ENCODE measurements around the gene GSTM3.
"Not testable (repeated sequence)": the region's sequence is repeated elsewhere in the genome, so short reads cannot be mapped to it uniquely, and the experiment has no call there.

The GSTM3 gene

GRCh38 chr1:109773900-109774485 is 33.2 kb upstream of the GSTM3 start:
- no peak for DNase-seq

DNA sequence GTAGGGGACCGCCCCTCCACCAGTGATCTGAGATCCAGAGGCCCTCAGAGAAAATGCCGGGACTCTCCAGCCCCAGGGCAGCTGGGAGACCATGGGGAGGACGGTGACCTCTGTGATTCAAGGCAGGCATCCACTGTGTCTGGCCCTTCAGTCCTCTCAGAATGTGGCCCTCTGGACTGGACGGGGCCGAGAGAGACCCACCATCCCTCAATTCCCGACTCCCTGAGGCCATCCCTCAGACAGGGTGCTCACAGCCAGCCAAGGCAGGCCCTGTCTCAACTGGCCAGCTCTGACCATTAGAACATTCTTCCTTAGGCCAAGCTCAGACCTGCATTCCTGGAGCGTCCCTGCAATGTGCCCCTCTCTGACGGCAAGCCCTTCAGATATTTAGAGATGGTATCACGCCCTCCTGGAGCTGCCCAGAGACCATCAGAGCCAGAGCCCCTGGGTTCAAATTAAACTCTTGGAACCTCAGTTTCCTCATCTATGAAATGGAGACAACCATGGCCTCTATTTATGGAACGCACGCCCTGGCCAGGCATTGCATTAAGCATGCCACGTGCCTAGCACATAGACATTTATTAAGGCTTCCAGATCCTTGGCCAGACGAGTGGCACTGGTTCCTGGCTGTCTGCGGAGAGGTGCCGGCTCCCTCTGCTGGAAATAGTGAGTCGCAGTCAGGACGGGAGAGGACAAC is 32.5 kb upstream of the GSTM3 start:
- DNase-seq = peak; percentile 61

GRCh38 chr1:109772658-109773202 is 31.9 kb upstream of the GSTM3 start:
- no peak for DNase-seq

GRCh38 chr1:109771712-109772657 is 31.1 kb upstream of the GSTM3 start:
- DNase-seq = no peak

- DNase-seq = no peak
These were observed 29.7 kb upstream of the GSTM3 start for GRCh38 chr1:109770331-109771095.

- DNase-seq = no peak
These were observed 28.7 kb upstream of the GSTM3 start for GRCh38 chr1:109769330-109770078.

DNA sequence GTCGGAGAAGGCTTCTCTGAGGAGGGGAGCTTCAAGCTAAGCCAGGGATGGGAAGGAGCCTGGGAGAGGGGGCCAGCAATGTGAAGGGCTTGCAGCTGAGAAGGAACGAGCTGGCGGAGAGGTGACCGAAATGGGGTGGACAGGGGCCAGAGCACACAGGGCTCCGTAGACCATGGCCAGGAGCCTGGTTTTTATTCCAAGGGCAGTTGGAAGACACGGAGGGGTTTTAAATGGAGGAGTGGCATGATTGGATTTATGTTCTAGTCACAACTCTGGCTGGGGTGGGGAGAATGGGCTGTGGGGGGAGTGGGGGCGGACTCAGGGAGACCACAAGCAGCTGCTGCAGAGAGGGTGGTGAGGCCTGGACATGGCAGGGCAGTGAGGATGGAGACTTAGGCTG is 28.0 kb upstream of the GSTM3 start:
- DNase-seq = no peak

DNA sequence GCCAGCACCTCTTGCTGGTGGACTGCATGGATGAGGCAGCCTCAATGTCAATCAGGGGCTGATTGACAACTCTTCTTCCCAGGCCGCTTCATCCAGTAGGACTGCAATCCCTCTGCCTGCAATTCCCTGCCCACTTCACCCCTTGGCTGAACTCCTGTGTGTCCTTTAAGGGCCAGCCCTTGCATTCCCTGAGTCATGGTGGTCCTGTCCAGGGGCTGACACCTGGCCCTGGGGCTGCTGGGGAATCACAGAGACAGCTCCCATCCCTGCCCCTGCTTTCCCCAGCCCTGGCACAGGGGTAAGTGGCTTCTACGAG is 27.5 kb upstream of the GSTM3 start:
- DNase-seq = no peak

DNA sequence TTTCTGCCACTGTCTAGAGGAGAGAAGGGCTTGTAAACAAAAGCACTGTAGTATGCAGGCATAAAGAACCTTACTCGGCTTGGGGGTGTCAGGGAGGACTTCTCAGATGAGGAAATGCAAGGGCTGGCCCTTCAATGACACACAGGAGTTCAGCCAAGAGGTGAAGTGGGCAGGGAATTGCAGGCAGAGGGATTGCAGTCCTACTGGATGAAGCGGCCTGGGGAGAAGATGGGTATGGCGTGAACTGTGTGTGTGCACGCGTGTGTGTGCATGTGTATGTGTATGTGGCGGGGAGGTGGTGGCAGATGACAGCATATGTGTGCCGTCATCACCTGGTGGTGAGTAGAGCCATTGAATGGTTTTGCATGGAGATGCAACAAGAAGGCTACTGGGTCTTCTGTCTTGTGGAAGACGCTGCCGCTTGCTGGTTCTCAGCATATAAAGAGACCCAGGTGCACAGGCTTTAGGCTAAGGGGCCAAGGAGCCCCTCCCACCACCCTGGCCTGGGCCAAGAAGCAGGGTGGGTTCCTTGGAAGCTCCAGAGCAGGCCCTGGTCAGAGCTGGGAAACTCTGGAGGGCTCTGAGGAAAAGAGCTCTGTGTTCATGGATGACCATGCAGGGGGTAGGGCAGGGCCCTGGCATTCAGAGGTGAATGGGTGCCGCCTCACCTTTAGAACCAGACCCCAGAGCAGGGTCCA is 26.9 kb upstream of the GSTM3 start:
- DNase-seq = no peak

- not testable (repeated sequence) for DNase-seq
These were observed 26.3 kb upstream of the GSTM3 start for GRCh38 chr1:109766991-109767636.

GRCh38 chr1:109765896-109766615 is 25.2 kb upstream of the GSTM3 start:
- no peak for DNase-seq

GRCh38 chr1:109765483-109765815 is 24.6 kb upstream of the GSTM3 start:
- no peak for DNase-seq

DNA sequence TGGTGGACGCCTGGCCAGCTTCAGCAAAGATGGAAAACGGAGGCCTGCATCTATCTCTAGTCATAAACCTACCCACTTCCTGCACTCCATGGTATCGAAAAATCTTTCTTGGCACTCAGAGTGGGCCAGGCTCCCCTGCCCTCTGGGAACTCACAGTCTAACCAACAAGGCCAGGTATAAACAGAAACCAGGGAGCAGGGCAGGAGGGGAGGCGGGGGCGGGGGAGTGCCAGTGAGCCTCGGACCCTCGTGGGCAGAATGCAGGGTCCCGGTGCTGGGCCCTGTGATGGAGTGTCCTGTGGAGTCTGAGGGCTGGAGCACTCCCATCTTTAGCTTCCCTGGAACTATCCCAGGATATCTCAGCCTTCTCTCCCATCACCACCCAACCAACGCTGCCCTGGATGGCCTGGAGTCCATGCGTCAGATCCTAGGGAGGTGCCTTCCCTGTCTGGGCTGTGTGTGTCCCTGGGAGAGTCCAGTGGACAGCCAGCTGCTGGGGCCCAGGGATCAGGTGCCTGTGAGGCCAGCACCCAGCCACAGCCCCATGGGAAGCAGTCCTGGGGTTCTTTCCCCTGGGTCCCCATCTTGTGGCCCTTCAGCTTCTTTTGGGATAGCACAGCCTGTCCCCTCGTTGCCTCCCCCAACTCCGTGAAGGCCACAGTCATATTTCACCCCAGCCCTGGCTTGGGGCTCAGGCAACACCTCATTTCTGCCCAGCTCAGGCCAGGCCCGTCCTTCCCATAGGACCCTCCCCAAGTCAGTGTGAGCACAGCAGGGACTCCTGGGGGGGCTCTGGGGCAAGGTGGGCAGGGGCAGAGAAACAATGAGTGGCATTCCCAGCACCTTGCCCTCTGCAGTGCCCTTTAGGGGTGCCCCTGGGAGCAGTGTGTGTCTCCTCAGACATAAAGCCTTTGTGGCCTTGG is 24.0 kb upstream of the GSTM3 start:
- no peak for DNase-seq

DNA sequence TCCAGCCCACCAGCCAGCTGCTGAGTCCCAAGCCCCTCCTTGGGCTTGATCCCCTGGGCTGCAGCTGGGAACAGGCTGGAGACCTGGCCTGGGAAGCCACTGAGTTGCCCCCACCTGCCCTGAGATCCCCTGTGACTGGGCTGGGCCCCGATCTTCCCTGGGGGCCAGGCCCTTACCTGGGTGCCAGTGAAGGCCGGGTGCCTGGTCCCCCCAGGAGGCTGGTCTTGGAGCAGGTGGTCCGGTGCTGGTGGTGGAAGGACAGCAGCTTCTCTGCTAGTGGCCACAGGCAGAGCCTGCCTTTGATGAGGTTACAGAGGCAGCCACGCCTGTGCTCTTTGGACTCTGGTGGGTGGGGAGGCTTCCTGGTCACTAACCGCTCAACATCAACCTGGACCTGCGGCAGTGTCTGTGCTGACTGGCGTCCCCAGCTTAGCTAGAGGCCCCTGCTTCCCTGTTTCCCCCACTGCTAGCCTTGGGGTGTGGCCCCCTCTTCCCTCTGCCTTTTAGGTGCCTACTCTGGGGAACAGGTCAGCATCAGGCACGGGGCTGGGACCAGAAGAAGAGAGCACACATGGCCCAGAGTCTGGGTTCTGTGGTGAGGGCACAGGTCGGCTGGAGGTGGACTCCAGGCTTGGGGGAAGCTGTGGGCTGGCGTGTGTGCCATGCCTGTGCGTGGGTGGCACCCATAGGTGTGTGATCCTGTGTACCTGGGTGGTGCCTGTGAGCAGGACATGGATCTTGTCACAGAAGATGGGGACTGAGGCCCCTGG is 23.0 kb upstream of the GSTM3 start, which contains the start of gene EPS8L3:
TSS of gene EPS8L3 (minus strand) at position 278 of the 770 bp plus-strand sequence. CDS start 2,174 bp downstream, outside the sequence.
- DNase-seq = no peak

GRCh38 chr1:109762821-109763645 is 22.2 kb upstream of the GSTM3 start:
- no peak for DNase-seq

DNA sequence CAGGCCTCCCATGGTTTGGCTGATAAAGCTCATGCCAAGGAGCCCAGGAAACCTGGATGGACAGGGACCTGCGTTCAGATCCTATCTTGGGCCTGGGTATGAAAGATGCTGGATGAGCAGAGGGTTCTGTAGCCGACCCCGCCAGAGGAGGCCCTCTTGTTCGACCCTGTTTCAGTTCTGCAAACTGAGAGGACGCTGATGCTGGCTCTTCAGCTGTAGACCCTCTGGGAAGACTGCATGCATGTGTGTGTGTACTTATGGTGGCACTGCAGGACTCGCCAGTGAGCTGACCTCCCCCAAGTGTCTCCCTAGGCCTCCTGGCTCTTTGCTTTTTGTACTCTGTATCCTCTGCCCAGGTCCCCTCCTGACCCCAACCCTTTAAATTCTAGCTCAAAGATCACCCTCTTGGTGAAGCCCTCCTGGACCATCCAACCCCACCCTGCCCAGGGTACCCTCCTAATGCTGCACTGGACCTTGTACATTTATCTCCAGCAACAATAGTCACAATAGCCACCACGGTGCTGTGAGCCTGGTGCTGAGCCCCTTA is 21.3 kb upstream of the GSTM3 start:
- DNase-seq = no peak
